Measurements from ENCODE around the gene ACOT2.
"Not testable (repeated sequence)": the region's sequence is repeated elsewhere in the genome, so short reads cannot be mapped to it uniquely, and the experiment has no call there.

DNA sequence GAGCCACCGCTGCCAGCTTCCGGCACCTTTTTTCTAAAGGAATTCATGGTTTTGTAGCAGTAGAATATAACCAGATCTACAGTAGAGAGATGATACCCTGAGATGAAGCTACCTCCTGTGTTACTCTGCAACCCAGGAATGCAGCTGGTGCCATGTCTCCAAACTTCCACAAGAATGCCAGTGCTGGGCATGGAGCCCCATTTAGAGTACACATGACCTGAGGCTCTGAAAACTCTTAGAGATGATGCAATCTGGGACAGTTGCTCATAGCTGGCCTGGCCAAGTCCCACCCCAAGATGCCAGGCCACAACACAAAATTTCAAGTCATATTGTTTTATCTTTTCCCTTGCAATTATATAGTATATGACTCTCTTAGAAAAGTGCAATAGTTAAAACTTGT lies 8.2 kb downstream of the ACOT2 start:
- TF ChIP-seq, protein P1, sequence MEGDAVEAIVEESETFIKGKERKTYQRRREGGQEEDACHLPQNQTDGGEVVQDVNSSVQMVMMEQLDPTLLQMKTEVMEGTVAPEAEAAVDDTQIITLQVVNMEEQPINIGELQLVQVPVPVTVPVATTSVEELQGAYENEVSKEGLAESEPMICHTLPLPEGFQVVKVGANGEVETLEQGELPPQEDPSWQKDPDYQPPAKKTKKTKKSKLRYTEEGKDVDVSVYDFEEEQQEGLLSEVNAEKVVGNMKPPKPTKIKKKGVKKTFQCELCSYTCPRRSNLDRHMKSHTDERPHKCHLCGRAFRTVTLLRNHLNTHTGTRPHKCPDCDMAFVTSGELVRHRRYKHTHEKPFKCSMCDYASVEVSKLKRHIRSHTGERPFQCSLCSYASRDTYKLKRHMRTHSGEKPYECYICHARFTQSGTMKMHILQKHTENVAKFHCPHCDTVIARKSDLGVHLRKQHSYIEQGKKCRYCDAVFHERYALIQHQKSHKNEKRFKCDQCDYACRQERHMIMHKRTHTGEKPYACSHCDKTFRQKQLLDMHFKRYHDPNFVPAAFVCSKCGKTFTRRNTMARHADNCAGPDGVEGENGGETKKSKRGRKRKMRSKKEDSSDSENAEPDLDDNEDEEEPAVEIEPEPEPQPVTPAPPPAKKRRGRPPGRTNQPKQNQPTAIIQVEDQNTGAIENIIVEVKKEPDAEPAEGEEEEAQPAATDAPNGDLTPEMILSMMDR (IDR thresholded peaks at IDR 0.05) = not testable (repeated sequence)
- not testable (repeated sequence) for TF ChIP-seq POLR2A (IDR thresholded peaks at IDR 0.05)

Measured in testis (tissue), 2 donors.